Upper lobe of left lung (tissue), 4 donors: ENCODE measurements around the gene PPP1R10.

Experiments used
- CTCF ChIP-seq, 6 experiments: fragments of 450-650 bp in 4 of 6; fragments of 200-600 bp in 2 of 6; sonication (generic) in 2 of 6; IDR thresholded peaks; one replicate each; pipeline ENCODE4 v1.5.1; 2016 to 2019; ENCODE audit warnings: antibody characterized with exemption in 6 of 6
- EP300 ChIP-seq, 4 donors: sonication (generic); formaldehyde crosslinking; IDR thresholded peaks; one replicate each; pipeline ENCODE4 v1.5.1; 2017; ENCODE audit warnings: antibody characterized with exemption in 4 of 4, control low read depth in 2 of 4
- POLR2A ChIP-seq, 4 donors: fragments of 450-650 bp; IDR thresholded peaks; one replicate each; pipeline ENCODE4 v1.5.1; 2016 to 2017; ENCODE audit warnings: antibody characterized with exemption in 4 of 4, mild to moderate bottlenecking in 2 of 4
- POLR2AphosphoS5 ChIP-seq, 2 donors: sonication (generic); formaldehyde crosslinking; IDR thresholded peaks; one replicate each; pipeline ENCODE4 v1.5.1; 2017; ENCODE audit warnings: antibody characterized with exemption in 2 of 2

DNA sequence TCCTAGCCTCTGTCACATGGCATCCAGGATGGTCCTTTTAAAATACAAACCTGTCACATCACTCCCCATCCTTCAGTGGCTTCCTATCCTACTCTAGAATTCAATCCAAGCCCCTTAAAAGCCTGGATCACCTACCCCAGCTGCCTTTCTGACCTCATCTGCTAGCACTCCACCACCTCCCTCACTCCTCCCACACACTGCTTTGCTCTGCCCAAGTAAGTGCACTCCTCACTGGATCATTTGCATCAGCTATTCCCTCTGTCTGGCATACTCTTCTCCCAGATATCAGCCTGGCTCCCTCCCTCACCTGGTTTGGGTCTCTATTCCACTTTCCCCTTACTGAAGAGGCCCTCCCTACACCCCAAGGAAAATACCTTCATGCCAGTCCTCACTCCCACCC lies 40.4 kb upstream of the PPP1R10 start:
- TF ChIP-seq POLR2AphosphoS5 (IDR thresholded peaks at IDR 0.05) (no peak), POLR2A (IDR thresholded peaks at IDR 0.05) (no peak), CTCF (IDR thresholded peaks at IDR 0.05) (no peak), EP300 (IDR thresholded peaks at IDR 0.05) (no peak)
